ENCODE data around the gene BCAP31.
A peak's percentile ranks its signal among the peaks of the same experiment; 100 is the strongest.

DNA sequence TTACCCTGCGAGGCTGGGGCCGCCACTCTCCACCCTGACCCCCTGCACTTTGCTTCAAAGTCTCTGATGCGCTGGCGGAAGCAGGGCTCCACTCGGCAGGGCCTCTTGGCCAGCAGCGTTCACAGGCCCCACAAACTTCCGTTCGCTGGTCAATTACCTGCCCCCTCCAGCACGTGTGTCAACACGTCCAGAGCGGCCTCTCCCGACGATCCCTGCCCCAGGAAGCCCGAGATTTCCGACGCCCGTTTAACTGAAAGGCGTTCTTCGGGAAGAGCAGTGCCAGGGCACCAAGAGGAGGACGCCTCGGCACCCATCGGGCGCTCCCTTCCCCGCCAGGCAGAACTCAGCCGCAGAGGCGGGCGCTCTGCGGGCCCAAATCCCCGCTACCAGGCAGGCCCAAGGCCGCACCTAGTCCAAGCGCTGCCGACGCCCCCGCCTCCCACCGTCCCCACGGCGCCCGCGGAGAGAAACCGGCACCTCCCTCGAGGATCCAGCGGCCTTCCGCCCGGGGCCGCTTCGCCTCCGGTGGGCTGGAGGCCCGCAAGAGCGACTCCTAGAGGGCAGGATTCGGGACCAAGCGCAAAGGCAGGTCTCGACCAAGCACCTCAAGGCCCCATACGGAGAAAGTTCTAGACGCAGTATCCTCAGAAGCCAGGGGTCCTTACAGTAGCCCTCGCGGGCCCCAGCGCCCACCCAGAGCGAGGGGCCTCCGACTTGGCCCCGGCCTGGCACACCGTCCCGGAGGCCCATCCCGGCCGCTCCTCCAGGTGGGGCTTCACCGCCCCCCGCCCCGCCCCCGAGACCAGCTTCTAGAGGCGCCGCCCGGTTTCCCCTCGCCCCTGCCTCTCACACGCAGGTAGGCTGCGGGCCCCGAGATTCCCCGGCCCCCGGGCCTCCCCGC lies 586 bp downstream of the BCAP31 start:
- TF ChIP-seq, protein P1, sequence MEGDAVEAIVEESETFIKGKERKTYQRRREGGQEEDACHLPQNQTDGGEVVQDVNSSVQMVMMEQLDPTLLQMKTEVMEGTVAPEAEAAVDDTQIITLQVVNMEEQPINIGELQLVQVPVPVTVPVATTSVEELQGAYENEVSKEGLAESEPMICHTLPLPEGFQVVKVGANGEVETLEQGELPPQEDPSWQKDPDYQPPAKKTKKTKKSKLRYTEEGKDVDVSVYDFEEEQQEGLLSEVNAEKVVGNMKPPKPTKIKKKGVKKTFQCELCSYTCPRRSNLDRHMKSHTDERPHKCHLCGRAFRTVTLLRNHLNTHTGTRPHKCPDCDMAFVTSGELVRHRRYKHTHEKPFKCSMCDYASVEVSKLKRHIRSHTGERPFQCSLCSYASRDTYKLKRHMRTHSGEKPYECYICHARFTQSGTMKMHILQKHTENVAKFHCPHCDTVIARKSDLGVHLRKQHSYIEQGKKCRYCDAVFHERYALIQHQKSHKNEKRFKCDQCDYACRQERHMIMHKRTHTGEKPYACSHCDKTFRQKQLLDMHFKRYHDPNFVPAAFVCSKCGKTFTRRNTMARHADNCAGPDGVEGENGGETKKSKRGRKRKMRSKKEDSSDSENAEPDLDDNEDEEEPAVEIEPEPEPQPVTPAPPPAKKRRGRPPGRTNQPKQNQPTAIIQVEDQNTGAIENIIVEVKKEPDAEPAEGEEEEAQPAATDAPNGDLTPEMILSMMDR (IDR thresholded peaks at IDR 0.05) = no peak
- TF ChIP-seq POLR2A (IDR thresholded peaks at IDR 0.05) = peak in 1 of 2 donors; percentile 22

Measured in adrenal gland (tissue), 5 donors.